ENCODE measurements around the gene AFAP1.

AFAP1 gene

DNA sequence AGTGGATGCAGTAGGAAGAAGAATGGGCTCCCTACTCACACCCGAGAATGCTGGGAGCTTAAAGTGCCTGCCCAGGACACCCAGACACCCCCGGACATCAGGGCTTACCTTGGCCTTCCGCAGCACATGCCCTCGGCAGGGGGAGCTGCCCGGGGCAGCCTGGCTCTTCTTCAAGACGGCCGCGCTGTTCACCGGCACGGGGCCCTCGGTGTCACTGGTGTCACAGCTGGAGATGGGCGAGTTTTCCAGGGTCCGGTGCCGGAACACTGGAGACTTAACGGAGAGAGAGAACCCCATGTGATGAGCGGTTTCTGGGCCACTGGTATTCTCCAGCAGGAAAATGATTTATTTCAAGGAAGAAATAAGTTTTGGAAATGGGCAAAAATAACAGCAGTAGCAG is 170.9 kb downstream of the AFAP1 start:
- ChIA-PET POLR2A (no interaction called here), CTCF (interaction anchor here (0.6 to 3.9 kb wide), 3 partner anchors 12 to 34 kb away, joined by 3 to 39 read pairs (median 3); no protein-coding TSS in a partner anchor)
- no peaks in the 10 kb centered on the region for H3K4me1 ChIP-seq (ENCODE audit: control insufficient read depth, insufficient read depth, low read length)

More for the DNA sequence above, 170.9 kb downstream of the AFAP1 start:
- TF ChIP-seq ZNF624 (tag by site-specific recombination; IDR thresholded peaks at IDR 0.05) (no peak), ZNF248 (tag by site-specific recombination; IDR thresholded peaks at IDR 0.05) (no peak), ZNF561 (tag by site-specific recombination; IDR thresholded peaks at IDR 0.05; ENCODE audit: borderline replicate concordance) (no peak), PRDM1 (tag by site-specific recombination; IDR thresholded peaks at IDR 0.05) (no peak), ZBTB10 (tag by site-specific recombination; IDR thresholded peaks at IDR 0.05) (no peak), ZNF18 (tag by site-specific recombination; IDR thresholded peaks at IDR 0.05) (no peak), ZSCAN30 (tag by site-specific recombination; IDR thresholded peaks at IDR 0.05) (no peak), ZNF132 (tag by site-specific recombination; IDR thresholded peaks at IDR 0.05; ENCODE audit: borderline replicate concordance) (no peak), ZNF747 (tag by site-specific recombination; IDR thresholded peaks at IDR 0.05) (no peak), ZNF555 (tag by site-specific recombination; conservative IDR thresholded peaks at IDR 0.05) (no peak), ZNF175 (tag by site-specific recombination; IDR thresholded peaks at IDR 0.05) (no peak), GLIS1 (tag by site-specific recombination; IDR thresholded peaks at IDR 0.05) (no peak)
- TF ChIP-seq, protein P1, sequence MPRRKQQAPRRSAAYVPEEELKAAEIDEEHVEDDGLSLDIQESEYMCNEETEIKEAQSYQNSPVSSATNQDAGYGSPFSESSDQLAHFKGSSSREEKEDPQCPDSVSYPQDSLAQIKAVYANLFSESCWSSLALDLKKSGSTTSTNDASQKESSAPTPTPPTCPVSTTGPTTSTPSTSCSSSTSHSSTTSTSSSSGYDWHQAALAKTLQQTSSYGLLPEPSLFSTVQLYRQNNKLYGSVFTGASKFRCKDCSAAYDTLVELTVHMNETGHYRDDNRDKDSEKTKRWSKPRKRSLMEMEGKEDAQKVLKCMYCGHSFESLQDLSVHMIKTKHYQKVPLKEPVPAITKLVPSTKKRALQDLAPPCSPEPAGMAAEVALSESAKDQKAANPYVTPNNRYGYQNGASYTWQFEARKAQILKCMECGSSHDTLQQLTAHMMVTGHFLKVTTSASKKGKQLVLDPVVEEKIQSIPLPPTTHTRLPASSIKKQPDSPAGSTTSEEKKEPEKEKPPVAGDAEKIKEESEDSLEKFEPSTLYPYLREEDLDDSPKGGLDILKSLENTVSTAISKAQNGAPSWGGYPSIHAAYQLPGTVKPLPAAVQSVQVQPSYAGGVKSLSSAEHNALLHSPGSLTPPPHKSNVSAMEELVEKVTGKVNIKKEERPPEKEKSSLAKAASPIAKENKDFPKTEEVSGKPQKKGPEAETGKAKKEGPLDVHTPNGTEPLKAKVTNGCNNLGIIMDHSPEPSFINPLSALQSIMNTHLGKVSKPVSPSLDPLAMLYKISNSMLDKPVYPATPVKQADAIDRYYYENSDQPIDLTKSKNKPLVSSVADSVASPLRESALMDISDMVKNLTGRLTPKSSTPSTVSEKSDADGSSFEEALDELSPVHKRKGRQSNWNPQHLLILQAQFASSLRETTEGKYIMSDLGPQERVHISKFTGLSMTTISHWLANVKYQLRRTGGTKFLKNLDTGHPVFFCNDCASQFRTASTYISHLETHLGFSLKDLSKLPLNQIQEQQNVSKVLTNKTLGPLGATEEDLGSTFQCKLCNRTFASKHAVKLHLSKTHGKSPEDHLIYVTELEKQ (tag by site-specific recombination; IDR thresholded peaks at IDR 0.05; ENCODE audit: borderline replicate concordance), result no peak
- TF ChIP-seq, protein P2, sequence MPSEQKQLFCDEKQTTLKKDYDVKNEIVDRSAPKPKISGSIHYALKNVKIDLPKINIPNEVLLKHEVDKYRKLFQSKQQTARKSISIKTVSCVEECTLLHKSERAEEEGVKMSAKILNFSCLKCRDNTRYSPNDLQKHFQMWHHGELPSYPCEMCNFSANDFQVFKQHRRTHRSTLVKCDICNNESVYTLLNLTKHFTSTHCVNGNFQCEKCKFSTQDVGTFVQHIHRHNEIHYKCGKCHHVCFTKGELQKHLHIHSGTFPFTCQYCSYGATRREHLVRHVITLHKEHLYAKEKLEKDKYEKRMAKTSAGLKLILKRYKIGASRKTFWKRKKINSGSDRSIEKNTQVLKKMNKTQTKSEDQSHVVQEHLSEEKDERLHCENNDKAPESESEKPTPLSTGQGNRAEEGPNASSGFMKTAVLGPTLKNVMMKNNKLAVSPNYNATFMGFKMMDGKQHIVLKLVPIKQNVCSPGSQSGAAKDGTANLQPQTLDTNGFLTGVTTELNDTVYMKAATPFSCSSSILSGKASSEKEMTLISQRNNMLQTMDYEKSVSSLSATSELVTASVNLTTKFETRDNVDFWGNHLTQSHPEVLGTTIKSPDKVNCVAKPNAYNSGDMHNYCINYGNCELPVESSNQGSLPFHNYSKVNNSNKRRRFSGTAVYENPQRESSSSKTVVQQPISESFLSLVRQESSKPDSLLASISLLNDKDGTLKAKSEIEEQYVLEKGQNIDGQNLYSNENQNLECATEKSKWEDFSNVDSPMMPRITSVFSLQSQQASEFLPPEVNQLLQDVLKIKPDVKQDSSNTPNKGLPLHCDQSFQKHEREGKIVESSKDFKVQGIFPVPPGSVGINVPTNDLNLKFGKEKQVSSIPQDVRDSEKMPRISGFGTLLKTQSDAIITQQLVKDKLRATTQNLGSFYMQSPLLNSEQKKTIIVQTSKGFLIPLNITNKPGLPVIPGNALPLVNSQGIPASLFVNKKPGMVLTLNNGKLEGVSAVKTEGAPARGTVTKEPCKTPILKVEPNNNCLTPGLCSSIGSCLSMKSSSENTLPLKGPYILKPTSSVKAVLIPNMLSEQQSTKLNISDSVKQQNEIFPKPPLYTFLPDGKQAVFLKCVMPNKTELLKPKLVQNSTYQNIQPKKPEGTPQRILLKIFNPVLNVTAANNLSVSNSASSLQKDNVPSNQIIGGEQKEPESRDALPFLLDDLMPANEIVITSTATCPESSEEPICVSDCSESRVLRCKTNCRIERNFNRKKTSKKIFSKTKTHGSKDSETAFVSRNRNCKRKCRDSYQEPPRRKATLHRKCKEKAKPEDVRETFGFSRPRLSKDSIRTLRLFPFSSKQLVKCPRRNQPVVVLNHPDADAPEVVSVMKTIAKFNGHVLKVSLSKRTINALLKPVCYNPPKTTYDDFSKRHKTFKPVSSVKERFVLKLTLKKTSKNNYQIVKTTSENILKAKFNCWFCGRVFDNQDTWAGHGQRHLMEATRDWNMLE (tag by site-specific recombination; conservative IDR thresholded peaks at IDR 0.05; ENCODE audit: low read depth), result no peak
- TF ChIP-seq, protein P3, sequence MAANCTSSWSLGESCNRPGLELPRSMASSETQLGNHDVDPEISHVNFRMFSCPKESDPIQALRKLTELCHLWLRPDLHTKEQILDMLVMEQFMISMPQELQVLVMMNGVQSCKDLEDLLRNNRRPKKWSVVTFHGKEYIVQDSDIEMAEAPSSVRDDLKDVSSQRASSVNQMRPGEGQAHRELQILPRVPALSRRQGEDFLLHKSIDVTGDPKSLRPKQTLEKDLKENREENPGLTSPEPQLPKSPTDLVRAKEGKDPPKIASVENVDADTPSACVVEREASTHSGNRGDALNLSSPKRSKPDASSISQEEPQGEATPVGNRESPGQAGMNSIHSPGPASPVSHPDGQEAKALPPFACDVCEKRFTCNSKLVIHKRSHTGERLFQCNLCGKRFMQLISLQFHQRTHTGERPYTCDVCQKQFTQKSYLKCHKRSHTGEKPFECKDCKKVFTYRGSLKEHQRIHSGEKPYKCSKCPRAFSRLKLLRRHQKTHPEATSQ (tag by site-specific recombination; IDR thresholded peaks at IDR 0.05), result no peak
- Histone ChIP-seq H3K27ac (ENCODE audit: extremely low read depth, low read depth, low read length) (no peak overlapping the region), H3K9me3 (ENCODE audit: control insufficient read depth, insufficient read depth, low read depth, low read length) (no peaks in the 10 kb centered on the region), H3K4me3 (ENCODE audit: low read depth, low read length) (no peak overlapping the region), H3K36me3 (ENCODE audit: control insufficient read depth in 2 of 2, insufficient read depth in 1 of 2, low read length in 2 of 2) (peaks cover 0 to 22% of the 10 kb centered on the region in 2 experiments; a peak in 1 of 3 replicates)
